AG04450 (cell line): ENCODE results near the gene IFIT3. TPM values are rescaled to one million over a fixed set of nuclear protein-coding genes. Genes with fewer than 3 reads are reported as not detected.

Experiments
- CTCF ChIA-PET: fragments of 300-600, 350-600 bp; formaldehyde crosslinking; extraction: SDS; loops from one replicate; lab custom pipeline; 2022; ENCODE audit warnings: antibody characterized with exemption, inconsistent platforms; lab: Charles Lee
- POLR2A ChIA-PET: fragments of 350-600 bp; formaldehyde crosslinking; extraction: SDS; loops from one replicate; lab custom pipeline; 2021; ENCODE audit warnings: antibody characterized with exemption, inconsistent platforms; lab: Yijun Ruan, JAX
- DNase-seq: peaks from one replicate; pipeline ENCODE4 v3.0.0-alpha.2; 2011; ENCODE audit warnings: low read depth, low spot score
- H3K27ac ChIP-seq: one replicate; pipeline ENCODE4 v1.5.1; 2012; ENCODE audit warnings: low read depth, low read length, control low read depth
- H3K27me3 ChIP-seq: one replicate; pipeline ENCODE4 v1.6.0; 2012; ENCODE audit warnings: low read length; ENCODE audit not compliant: control insufficient read depth, insufficient read depth
- H3K4me3 ChIP-seq: 2 replicates; pipeline ENCODE4 v1.5.1; 2011; ENCODE audit warnings: mild to moderate bottlenecking, low read depth, low read length, control low read depth
- H3K9me3 ChIP-seq: 2 replicates; pipeline ENCODE4 v1.5.1; 2012; ENCODE audit warnings: low read length; ENCODE audit not compliant: control insufficient read depth, insufficient read depth
- CTCF ChIP-seq: IDR thresholded peaks from 2 replicates; pipeline ENCODE4 v1.5.1; 2011; ENCODE audit warnings: low read depth, low read length, control low read depth, inconsistent platforms
- polyA plus RNA-seq: library from polyadenylated mRNA; depleted of rRNA; stranded (reverse); fragments of >200 nt; gene quantifications from 2 replicates; pipeline ENCODE4 v1.2.3, GENCODE V29; 2011

The IFIT3 gene
- polyA plus RNA-seq, 1 experiment: 8.7 TPM

GRCh38 chr10:89363729-89364442 lies 36.1 kb downstream of the IFIT3 start:
- H3K27ac ChIP-seq: no peak overlapping the region
- DNase-seq: no peak
- ChIA-PET CTCF (interaction anchor here (0.6 kb wide), 1 partner anchor 73 kb away, joined by 4 read pairs; no protein-coding TSS in a partner anchor), POLR2A (no interaction called here)
- TF ChIP-seq CTCF: no peak
- H3K4me3 ChIP-seq: no peak overlapping the region
- H3K9me3 ChIP-seq: no peaks in the 10 kb centered on the region
- no peaks in the 10 kb centered on the region for H3K27me3 ChIP-seq

- no peak overlapping the region for H3K27ac ChIP-seq
- no peak overlapping the region for H3K4me3 ChIP-seq
- H3K9me3 ChIP-seq: no peaks in the 10 kb centered on the region
- H3K27me3 ChIP-seq: no peaks in the 10 kb centered on the region
- ChIA-PET CTCF (no interaction called here), POLR2A (no interaction called here)
- no peak for DNase-seq
- TF ChIP-seq CTCF: no peak
These were observed 36.7 kb downstream of the IFIT3 start for GRCh38 chr10:89364531-89364930.

GRCh38 chr10:89367529-89367928 lies 39.7 kb downstream of the IFIT3 start:
- Histone ChIP-seq H3K27ac (no peak overlapping the region), H3K27me3 (no peaks in the 10 kb centered on the region), H3K4me3 (no peak overlapping the region), H3K9me3 (no peaks in the 10 kb centered on the region)
- CTCF ChIA-PET: interaction anchor here (0.6 to 3.4 kb wide), 5 partner anchors 39 to 149 kb away, joined by 3 to 31 read pairs (median 14); partner anchors contain the start of gene IFIT3
- no peak for TF ChIP-seq CTCF
- DNase-seq: no peak
- POLR2A ChIA-PET: no interaction called here

- no peak for TF ChIP-seq CTCF
- Histone ChIP-seq H3K27me3 (no peaks in the 10 kb centered on the region), H3K27ac (no peak overlapping the region), H3K4me3 (no peak overlapping the region), H3K9me3 (no peaks in the 10 kb centered on the region)
- DNase-seq: no peak
- ChIA-PET POLR2A (no interaction called here), CTCF (interaction anchor here (0.6 to 3.4 kb wide), 17 partner anchors 9 to 150 kb away, joined by 3 to 31 read pairs (median 8); partner anchors contain the start of genes IFIT2, IFIT3 and LIPA)
These were observed 40.3 kb downstream of the IFIT3 start for GRCh38 chr10:89368129-89368528.
